Measurements from ENCODE around the gene PLSCR3.
"Not testable (repeated sequence)": the region's sequence is repeated elsewhere in the genome, so short reads cannot be mapped to it uniquely, and the experiment has no call there.

PLSCR3 gene

DNA sequence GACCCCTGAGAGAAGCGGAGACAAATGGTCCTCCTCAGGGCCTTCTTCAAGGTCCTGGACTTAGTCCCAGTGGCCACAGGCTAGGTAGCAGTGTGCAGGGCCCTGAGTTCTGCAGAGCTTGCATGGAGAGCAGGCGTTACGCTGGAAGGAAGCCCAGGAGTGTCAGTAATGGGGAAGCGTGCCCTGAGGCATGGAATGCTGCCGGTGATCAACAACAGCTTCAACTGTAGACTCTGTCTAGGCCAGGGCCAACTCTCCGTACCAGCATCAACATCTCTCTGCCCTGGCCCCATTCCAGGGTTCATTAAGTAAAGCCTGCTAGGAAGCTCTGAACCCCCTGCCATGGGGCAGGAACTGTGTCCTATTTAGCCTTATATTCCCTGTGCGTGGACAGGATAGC, 14.0 kb downstream of the PLSCR3 start:
- no peak for ATAC-seq
- DNase-seq = no peak

- ATAC-seq = no peak
These were observed 15.2 kb downstream of the PLSCR3 start for GRCh38 chr17:7379134-7379533.

GRCh38 chr17:7374353-7374752, 20.0 kb downstream of the PLSCR3 start:
- ATAC-seq (no peak), DNase-seq (no peak)

More at GRCh38 chr17:7379134-7379533, 15.2 kb downstream of the PLSCR3 start:
- DNase-seq = no peak

GRCh38 chr17:7370853-7371252, 23.5 kb downstream of the PLSCR3 start:
- no peak for DNase-seq
- ATAC-seq = no peak

- DNase-seq (no peak), ATAC-seq (no peak)
These were observed 24.5 kb downstream of the PLSCR3 start for GRCh38 chr17:7369825-7370224.

DNA sequence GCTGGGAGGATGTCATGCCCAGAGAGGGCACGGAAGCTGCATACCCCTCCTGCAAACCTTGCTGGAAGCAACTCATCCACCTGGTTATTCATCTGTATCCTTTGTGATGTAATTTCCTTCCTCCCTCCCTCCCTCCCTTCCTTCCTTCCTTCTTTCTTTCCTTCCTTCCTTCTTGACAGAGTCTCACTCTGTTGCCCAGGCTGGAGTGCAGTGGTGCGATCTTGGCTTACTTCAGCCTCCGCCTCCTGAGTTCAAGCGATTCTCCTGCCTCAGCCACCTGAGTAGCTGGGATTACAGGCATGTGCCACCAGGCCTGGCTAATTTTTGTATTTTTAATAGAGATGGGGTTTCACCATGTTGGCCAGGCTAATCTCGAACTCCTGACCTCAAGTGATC, 25.7 kb downstream of the PLSCR3 start:
- DNase-seq, ATAC-seq: not testable (repeated sequence)

DNA sequence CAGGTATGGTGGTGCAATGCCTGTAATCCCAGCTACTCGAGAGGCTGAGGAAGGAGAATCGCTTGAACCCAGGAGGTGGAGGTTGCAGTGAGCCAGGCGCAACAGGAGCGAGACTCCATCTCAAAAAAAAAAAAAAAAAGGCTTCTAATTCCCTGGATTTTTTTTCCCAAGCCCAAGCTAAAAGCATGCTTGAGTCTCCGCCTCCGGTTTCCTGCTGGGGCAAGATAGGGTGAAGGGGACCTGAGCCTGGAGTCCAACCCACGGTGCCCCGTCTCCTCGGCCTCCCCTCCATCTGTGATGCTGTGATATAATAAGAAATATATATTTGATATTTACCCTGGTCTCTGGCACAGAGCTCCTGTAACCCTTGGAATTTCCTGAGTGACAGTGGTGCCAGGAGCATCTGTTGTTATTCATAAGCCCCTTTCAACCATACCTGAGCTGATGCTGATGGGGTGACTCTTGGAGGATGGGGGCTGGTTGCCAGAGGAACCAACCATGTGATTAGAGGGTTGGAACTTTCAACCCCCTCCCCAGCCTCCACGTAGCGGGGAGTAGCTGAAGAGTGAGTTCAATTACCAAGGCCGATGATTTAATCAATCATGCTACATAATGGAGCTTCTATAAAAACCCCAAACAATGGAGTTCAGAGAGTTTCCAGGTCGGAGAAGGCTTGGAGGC, 26.3 kb downstream of the PLSCR3 start:
- DNase-seq = no peak
- no peak for ATAC-seq

DNA sequence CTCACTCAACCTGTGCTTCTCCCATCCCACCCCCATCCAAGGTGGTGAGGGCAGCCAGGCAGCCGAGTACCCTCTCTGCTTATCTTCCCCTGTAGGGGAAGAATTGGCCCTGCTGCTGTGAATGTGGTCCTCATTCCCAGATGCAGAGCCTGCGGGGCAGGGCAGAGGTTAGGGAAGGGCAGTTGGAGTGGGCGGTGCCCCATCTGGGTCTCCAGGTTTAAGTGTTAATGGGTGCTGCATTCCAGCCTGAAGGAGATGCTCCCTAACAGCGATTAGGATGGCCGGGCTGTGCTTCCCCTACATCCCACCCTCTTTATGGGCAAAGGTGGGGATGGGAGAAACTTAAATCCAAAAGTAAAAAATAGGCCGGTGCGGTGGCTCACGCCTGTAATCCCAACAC, 27.2 kb downstream of the PLSCR3 start:
- DNase-seq = no peak
- ATAC-seq = no peak

GRCh38 chr17:7365963-7366362, 28.4 kb downstream of the PLSCR3 start:
- not testable (repeated sequence) for DNase-seq, ATAC-seq

DNA sequence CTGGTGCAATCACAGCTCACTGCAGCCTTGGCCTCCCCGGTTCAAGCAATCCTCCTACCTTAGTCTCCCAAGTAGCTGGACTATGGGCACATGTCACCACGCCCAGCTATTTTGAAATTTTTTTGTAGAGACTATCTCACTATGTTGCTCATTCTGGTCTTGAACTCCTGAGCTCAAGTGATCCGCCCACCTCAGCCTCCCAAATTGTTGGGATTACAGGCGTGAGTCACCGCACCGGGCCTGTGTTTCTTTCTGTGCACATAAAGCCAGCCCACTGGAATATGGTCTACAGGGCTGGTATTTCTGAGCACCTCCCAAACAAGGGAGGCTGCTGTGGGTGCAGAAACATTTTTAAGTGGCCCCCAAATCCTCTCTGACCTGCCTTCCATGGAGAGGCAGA, 31.0 kb downstream of the PLSCR3 start:
- ATAC-seq = no peak
- no peak for DNase-seq

GRCh38 chr17:7361906-7362305, 32.4 kb downstream of the PLSCR3 start:
- ATAC-seq (no peak), DNase-seq (no peak)

DNA sequence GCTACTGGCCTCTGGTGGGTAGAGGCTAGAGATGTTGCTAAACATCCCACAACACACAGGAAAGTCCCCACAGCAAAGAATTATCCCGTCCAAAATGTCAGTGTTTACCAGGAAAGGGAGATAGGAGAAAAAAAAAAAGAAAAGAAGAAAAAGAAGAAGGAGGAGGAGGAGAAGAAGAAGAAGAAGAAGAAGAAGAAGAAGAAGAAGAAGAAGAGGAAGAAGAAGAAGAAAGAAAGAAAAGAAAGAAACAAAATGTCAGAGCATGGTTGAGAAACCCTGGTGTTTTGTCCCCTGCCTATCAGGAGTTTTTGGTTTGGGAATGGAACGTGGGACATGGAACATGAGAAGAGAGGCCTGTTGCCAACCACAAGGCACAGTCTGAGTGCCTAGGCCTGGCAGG, 36.9 kb downstream of the PLSCR3 start:
- no peak for ATAC-seq
- no peak for DNase-seq

DNA sequence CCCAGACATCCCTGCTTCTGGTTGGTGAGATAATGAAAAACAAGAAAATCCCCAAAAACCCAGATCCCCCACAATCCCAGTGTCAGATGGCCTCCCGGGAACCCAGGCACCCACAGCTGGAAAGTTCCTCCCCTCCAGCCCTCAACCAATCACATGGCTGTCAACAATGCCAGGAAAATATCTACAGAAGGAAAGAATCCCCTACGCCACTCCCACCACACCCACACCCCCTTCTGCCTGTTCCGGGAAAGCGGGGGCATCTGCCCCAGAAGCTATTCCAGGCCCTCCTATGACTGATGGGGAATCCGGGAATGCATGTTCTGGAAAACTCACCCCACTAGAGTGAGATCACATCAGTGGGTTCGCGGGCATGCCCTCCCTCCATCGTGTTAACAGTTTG, 37.6 kb downstream of the PLSCR3 start:
- no peak for ATAC-seq
- no peak for DNase-seq

DNA sequence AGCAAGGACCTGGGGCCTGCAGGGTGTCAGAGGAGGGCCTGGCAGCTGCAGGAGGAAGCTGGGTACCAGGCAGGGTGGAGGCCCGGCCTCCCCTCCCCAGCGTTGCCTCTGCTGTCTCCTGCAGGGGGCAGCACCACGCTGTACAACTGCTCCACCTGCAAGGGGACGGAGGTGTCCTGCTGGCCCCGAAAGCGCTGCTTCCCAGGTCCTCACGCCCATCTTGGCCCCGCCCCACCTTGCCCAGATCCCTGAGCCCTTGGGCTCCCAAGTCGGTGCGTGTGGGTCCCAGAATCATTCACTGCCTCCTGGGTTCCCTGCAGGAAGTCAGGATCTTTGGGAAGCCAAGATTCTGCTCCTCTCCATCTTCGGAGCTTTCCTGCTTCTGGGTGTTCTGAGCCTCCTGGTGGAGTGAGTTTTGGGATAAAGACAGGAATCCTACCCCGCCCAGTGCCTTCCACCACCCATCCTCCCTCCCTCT, 38.2 kb downstream of the PLSCR3 start:
- ATAC-seq (peak; percentile 75), DNase-seq (peak; percentile 92)

- DNase-seq (no peak), ATAC-seq (no peak)
These were observed 38.8 kb downstream of the PLSCR3 start for GRCh38 chr17:7355573-7355972.

DNA sequence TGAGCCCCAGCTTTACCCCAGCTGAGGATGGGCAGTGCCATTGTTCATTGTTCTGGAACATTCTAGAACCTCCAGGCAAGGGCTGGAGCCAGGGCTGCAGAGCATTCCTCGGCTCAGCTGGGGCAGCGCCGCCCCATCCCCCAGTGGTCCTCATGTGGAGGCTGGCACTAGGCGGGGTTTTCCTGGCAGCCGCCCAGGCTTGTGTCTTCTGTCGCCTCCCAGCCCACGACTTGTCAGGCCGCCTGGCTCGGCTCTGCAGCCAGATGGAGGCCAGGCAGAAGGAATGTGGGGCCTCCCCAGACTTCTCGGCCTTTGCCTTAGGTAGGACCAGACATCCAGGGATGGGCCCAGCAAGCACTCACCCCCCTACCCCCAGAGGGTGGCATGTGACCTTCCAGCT, 39.3 kb downstream of the PLSCR3 start, which contains the start of gene TMEM95:
Gene TMEM95, plus strand, starts transcription at position 104 of the 400 bp plus-strand sequence. Its CDS starts 49 bp downstream, at position 153.
- DNase-seq (no peak), ATAC-seq (no peak)

GRCh38 chr17:7354262-7354843, 40.0 kb downstream of the PLSCR3 start:
- ATAC-seq = peak; percentile 7

GRCh38 chr17:7352910-7353635, 41.3 kb downstream of the PLSCR3 start:
- ATAC-seq = no peak

More at GRCh38 chr17:7354262-7354843, 40.0 kb downstream of the PLSCR3 start:
- DNase-seq = peak; percentile 37

GRCh38 chr17:7352503-7352889, 41.8 kb downstream of the PLSCR3 start:
- DNase-seq (no peak), ATAC-seq (no peak)

More at GRCh38 chr17:7352910-7353635, 41.3 kb downstream of the PLSCR3 start:
- no peak for DNase-seq

- peak; percentile 87 for DNase-seq
- ATAC-seq = peak; percentile 59
These were observed 42.4 kb downstream of the PLSCR3 start, which contains the start of gene KCTD11 for GRCh38 chr17:7351665-7352502. Gene KCTD11 (plus strand): TSS chr17:7352162.

DNA sequence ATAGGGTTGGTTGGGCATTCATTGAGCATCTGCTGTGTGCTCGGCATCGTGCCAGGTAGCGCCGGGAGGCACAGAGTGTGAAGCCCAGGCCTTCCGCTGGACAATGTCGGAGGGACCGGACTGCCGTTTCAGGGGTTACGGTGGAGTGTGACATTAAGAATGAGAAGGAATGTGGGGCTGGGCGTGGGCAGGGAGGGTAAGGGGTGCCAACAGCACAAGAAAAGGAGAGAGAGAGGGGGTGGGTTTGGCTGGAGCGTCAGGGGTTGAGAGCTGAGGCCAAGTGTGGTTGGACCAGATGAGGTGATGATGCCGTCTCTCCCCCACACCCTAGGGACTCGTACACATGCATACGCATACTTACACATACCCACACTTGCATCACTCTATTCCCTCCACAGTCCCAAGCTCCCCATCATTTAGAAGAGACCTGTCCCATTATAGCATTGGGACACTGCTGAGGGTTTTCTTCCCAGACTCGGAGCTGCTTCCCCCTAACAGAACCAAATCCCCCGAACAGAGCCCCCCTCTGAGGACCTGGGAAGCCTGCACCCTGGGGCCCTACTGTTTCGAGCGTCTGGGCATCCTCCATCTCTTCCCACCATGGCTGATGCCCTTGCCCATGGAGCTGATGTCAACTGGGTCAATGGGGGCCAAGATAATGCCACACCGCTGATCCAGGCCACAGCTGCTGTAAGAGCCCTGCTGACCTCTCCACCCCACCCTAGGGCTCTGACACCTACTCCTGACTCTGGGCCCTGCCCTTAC, 45.7 kb downstream of the PLSCR3 start:
- no peak for DNase-seq
- no peak for ATAC-seq

Data from stimulated activated naive CD8-positive, alpha-beta T cell treated with anti-CD3 and anti-CD28 coated beads, Interleukin-15, Interleukin-2, amounts not matched to agents 100 U/mL and 50 U/mL, for 24 hours (primary cell).